Renal cortical epithelial cell (primary cell): Measurements from ENCODE around the gene DIP2C. TPM values are rescaled to one million over a fixed set of nuclear protein-coding genes. Genes with fewer than 3 reads are reported as not detected.
"Not testable (repeated sequence)": the region's sequence is repeated elsewhere in the genome, so short reads cannot be mapped to it uniquely, and the experiment has no call there.

Experiments
- DNase-seq: peaks from one replicate; pipeline ENCODE4 v3.0.0-alpha.2; 2011; ENCODE audit warnings: low read depth
- total RNA-seq: library from RNA; depleted of rRNA; stranded (reverse); fragments of >200 nt; gene quantifications from 2 replicates; pipeline ENCODE4 v1.2.3, GENCODE V29; 2014

Gene DIP2C
- total RNA-seq, 1 donor from 2014 or later = 14.4 TPM

DNA sequence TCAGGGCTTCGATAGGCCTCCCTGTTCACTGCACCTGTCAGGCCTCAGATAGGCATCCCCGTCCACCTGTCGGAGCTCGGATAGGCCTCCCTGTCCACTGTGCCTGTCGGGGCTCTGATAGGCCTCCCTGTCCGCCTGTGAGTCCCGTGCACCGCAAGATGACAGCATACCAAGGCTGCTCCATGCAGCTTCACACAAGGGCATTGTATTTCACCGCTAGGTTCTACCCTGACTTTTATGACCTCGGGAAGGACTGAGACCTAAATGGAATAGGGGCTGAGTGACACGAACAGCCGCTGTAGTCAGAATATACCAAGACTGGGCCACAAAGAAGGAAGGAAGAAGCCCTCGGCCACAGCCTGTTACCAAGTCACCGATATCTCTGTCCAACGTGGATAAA, 271.2 kb downstream of the DIP2C start:
- DNase-seq = no peak

DNA sequence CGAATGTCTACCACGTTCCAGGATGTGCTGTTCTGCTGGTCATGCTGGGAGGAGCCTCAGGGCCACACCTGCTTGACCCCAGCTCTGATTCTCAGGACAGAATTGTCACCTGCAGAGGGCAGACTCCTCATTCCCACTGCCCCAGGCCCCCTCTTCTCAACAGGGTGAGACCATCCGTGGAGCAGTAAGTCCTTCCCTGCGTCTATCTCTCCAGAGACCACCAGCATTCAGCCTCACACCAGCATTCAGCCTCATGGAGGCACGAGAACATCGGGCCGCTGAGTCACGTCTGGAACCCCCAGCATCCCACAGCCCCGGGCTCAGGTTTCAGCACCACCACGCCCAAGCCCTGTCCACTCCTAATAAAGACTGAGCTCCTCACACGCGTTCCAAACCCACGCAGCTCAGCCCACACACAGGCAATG, 273.4 kb downstream of the DIP2C start:
- no peak for DNase-seq

DNA sequence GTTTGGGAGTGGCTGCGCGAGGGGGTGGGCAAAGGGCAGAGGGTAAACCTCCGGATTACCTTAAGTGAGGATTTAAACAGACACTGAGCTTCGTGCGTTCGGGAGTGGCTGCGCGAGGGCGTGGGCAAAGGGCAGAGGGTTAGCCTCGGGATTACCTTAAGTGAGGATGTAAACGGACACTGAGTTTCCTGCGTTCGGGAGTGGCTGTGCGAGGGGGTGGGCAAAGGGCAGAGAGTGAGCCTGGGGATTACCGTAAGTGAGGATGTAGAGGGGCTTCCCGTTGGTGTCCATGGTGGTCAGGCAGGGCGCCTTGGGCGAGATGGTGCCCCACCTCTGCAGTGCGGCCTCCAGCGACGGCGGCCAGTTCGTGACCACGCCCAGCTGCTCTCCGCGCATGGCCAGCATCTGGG, 275.8 kb downstream of the DIP2C start:
- no peak for DNase-seq

DNA sequence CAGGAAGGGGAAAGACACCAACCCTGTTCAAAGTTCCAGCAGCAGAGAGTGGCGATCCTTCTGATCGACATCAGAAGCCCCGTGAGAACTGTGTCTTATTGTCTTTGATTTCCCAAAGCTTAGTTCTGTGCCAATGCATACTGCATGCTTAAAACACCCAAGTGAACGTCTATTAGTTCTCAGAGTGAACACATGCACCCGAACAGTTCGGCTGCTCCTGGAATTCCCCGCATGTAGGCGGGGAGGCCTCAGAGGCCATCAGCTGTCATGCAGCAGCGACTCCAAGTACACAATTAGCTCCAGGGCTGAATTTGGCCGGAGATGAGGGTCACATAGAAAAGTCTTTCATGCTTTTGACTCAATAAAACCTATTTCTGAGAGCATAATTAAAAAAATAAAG, 277.4 kb downstream of the DIP2C start:
- DNase-seq = peak; percentile 16

DNA sequence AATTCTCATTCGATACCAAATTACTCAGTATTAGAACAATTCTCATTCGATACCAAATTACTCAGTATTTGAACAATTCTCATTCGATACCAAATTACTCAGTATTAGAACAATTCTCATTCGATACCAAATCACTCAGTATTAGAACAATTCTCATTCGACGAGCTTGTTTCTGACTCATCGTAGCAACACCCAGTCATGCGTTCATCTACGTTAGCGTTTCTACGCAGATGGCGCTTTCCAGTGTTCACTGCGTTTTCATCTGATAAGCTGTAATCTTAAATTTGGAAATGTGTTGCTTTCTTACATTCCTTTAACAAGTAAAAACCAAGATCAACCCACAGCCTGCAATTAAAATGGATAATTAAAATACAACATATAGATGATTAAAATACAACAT, 277.9 kb downstream of the DIP2C start:
- DNase-seq = no peak

DNA sequence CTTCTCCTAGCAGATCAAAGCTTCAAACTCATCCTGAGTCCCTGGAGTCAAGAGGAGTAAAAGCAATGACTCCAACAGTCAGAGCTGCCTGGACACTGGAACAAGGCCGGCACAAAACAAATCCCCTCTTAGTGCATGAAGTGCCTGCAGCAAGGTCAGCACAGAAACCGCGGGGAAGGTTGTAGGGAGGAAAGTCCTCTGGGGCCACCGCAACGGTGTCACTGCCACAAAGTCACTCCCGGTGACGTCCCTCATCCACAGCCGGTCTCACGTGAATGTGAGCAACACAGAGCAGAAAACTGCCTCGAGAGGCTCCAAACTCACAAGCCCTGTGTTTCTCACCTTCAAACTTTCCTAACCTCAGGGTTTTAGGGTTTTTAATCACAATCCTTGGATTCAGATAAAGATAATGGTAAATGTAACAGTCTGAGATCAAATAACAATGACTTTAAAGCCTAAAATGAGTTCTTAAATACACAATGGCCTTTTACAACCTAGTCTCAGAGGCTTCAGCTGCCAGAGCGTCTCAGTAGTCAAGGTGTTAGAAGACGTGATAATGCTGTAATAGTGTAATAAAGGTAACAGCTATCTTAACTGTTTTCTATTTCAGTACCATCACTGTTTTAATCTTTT, 279.9 kb downstream of the DIP2C start:
- no peak for DNase-seq

DNA sequence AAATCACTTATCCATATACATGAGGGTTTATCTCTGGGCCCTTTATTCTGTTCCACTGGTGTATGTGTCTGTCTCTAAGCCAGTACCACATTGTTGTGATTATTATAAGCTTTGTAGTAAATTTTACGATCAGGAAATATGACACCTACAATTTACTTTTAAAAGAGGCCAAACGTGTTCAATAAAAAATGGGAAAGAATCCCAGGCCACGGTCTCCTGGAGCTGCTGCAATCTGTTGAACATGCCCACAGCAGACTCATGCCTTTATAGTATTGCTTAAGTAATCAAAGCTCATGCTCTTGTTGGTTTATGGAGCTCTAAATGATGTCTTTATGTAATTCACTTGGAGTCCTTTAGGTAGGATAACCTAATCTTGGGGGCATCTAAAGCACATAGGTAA, 281.2 kb downstream of the DIP2C start:
- DNase-seq = no peak

DNA sequence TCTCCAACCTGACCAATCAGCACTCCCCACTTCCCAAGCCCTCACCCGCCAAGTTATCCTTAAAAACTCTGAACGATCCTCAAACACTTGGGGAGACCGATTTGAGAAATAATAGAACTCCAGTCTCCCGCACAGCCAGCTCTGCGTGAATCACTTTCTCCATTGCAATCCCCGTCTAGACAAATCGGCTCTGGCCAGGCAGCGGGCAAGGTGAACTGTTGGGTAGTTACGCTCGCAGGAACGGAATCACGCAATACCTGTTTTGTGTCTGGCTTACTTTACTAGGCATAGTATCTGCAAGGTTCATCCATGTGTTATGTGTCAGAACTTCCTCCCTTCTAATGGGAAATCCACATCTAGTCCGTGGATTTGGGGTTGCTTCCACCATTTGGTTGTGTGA, 282.5 kb downstream of the DIP2C start:
- DNase-seq = no peak

DNA sequence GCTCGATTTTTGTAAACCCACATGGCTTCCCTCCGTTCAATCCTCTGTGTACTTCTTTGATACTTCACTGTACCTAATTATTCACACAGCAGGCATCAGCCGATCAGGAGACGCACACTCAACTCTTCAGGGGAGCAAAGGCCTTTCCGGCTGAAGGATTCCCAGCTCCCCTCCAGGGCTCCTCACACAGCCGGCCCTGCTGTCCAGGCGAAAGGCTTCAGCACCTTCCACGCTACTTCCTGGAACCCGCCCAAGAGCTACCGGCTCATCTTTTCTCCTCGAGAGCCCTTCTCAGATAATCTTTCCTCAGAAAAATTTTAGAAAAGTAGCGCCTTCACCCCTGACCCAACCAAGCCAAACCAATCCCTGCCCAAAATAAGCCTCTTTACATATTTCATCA, 283.8 kb downstream of the DIP2C start:
- no peak for DNase-seq

DNA sequence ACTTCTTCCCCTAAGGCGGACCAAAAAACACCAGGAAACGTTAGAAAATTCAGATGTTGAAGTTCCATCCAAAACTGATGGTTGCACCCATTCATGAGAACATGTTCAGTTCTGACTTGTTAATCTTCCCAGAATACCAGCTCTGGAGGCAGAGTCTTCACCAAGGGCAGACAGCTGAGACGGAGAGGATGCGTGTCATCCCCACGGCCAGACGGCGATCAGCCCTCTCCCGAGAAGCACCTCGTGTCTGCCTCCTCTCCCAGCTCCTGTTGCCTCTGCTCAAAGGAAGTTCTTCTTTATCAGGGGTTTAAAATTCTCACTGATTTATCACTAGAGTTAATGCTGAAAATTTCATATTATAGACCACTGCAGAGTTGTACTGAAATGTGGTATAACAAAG, 284.5 kb downstream of the DIP2C start:
- DNase-seq = no peak

DNA sequence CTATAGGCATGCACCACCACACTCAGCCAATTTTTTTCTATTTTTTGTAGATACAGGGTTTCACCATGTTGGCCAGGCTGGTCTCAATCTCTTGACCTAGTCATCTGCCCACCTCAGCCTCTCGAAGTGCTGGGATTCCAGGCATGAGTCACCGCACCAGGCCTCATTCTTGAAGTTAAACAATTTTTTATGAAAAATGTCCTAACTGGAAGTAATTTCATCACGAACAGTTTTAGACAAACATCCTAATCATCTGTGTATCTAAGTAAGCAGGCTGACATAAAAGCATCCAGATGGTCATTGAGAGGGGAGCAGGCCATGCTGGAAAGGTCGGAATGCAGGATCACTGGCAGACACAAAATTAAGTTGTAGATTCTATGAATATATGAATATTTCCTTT, 285.1 kb downstream of the DIP2C start:
- DNase-seq = no peak

DNA sequence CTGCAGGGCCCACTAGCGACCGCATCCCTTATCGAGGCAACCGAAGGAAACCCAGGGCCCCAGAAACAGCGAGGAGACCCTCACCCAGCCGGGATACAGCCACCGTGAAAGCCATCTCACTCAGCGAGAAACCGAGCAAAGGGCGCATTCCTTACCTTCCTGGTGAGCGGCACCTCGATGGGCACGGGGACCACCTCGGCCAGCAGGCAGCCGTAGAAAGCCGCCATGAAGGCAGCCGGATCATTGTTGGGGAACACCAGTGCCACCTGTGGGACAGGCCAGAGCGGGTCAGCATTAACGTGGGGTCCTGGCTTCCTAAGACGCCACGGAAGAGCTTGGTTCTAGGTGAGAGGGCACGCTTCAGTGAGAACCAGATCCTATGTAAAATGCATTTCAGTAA, 290.5 kb downstream of the DIP2C start:
- no peak for DNase-seq

DNA sequence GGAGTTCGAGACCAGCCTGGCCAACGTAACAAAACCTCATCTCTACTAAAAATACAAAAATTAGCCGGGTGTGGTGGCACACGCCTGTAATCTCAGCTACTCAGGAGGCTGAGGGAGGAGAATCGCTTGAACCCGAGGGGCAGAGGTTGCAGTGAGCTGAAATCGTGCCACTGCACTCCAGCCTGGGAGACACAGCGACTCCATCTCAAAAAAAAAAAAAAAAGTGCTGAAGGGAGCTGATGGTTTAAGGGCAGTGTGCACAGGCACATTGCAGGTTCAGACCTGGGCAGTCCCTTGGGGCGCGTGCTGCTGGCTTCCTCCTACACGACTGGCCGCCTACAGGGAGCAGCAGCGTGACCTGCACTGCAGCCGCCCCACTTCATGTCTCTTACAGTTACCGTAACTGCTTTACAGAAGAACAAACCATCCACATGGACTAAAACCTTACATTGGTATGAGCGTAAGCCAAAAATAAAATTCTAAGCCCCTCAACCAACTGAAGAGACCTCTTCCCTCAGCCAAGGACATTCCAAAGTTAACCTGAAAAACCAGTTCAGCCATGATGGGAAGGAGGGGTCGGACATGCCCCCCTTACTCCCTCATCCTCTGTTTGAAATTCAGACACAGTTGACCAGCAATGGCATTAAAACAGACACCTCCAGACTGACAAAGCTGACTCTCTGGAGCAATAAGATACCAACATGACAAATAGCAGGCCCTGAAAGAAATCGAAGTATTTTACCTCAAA, 292.0 kb downstream of the DIP2C start:
- no peak for DNase-seq

DNA sequence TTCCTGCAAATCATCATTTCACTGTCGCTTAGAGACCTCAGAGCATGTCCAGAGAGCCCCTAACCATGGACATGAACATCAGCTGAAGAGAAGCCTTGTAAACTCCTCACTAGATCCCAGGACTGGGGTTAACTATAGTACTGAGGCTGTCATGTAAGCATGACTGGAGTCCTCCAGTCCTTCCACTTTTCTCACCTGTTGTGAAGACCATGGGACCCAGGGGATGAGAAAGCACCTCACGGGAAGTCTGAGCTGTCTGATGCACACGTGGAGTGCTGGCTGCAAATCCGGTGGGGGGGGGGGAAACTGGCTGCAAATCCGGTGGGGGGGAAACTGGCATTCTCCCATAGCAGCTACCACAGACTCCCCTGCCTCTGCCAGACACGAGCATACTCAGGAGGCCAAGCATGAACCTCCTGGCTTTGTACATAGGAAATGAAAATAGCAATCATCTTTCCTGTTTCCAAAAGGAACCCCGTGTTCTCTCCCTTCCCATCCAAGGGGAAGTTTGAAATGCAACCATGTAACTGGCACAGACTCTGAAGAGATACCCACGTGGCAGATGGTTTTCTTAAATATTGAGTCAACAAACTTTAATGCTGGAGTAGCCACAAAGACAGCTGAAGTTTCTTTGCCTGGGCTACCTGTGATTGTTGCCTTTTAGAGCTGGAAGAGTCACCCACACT, 292.8 kb downstream of the DIP2C start:
- no peak for DNase-seq

DNA sequence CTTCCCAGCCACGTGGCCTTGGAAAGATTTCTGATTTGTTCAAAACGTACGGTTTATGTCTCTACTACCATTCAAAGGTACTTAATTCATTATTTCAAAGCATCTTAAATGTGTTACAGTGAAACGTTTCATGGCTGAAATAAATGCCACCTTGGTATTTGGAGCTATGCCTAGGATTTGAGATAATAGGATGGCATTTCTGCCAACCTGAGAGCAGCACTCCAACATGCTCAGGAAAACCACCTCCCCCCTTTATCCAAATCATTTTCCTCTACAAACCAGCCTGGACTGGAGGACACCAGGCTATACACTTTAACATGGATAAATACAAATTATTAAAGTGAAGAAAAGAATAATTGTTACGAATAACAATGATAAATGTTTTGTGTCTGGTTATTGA, 293.4 kb downstream of the DIP2C start:
- DNase-seq = no peak

DNA sequence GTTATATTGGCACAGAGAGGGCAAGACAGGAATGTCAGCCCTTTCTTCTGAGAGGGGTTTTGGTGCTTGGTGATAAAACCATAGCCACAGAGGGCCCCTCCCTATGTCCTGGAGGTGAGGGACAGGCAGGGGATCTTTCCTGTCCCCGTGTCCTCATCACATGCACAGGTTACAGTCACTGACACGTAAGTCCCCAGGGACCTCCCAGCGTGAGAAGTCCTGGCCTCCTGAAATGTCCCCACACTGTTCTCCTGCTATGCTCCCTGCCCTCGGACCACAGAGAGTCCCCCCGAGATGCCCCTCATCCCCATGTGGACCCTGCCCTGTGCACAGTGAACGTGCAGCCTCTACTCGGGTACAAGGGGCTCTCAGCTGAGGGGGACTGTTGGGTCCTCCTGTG, 293.8 kb downstream of the DIP2C start:
- DNase-seq = no peak

DNA sequence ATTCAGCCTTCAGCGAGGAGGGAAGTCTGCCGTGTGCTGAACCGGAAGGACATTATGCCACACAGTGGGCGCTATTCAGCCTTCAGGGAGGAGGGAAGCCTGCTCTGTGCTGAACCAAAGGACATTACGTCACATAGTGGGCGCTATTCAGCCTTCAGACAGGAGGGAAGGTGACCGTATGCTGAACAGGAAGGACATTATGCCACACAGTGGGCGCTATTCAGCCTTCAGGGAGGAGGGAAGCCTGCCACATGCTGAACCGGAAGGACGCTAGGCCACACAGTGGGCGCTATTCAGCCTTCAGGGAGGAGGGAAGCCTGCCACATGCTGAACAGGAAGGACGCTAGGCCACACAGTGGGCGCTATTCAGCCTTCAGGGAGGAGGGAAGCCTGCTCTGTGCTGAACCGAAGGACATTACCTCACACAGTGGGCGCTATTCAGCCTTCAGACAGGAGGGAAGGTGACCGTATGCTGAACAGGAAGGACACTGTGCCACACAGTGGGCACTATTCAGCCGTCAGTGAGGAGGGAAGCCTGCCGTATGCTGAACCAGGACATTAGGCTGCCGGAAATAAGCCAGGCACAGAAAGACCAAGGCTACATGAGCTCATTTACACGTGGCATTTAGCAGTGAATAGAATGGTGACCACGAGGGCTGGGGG, 294.9 kb downstream of the DIP2C start:
- not testable (repeated sequence) for DNase-seq

DNA sequence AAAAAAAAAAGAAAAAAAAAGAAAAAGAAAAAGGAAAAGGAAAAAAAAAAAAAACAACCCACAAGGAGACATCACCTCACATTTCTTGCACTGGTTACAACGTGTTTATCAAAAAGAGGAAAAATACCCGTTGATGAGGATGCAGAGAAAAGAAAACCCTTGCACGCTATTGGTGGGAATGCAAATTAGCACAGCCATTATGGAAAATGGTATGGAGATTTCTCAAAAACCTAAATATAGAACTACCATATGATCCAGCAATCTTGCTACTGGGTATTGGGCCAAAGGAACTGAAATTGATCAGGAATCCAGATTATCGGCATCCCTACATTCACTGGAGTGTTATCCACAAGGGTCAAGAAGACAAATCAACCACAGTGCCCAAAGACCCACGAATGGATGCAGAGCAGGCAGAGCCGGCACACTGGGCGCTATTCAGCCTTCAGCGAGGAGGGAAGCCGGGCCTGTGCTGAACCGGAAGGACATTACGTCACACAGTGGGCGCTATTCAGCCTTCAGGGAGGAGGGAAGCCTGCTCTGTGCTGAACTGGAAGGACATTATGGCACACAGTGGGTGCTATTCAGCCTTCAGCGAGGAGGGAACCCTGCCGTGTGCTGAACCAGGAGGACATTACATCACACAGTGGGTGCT, 295.6 kb downstream of the DIP2C start:
- DNase-seq = no peak

DNA sequence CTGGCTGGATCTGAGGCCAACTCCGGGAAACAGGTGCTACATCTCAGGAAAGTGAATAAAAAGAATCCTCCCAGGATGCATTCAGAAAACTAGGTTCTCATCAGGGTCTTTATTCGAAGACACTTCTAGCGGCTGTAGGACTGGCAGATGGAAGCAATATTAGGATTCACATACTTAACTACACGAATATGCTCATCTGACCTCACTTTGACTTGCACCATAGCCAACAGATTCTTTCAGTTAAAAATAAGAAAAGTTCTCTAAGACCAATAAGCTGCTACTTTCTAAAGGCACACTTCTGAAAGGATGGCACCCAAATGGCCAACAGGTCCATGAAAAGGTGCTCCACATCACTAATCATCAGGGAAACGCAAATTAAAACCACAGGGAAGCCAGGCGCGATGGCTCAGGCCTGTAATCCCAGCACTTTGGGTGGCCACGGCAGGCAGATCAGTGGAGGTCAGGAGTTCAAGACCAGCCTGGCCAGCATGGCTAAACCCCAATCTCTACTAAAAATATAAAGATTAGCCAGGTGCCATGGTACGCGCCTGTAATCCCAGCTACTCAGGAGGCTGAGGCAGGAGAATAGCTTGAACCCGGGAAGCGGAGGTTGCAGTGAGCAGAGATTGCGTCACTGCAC, 296.2 kb downstream of the DIP2C start:
- no peak for DNase-seq

DNA sequence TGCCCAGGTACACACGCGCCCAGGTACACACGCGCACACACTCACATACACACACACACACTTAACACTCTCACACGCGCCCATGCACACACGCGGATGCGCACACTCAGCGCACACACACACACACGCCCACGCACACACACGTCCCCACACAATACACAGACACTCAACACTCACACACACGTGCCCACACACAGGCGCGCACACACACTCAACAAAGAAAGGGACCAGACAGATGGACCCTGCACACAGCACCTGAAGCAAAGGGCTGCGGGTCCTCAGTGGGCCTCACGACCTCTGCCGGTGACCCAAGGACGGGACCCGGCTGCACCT, 296.8 kb downstream of the DIP2C start:
- DNase-seq = no peak

DNA sequence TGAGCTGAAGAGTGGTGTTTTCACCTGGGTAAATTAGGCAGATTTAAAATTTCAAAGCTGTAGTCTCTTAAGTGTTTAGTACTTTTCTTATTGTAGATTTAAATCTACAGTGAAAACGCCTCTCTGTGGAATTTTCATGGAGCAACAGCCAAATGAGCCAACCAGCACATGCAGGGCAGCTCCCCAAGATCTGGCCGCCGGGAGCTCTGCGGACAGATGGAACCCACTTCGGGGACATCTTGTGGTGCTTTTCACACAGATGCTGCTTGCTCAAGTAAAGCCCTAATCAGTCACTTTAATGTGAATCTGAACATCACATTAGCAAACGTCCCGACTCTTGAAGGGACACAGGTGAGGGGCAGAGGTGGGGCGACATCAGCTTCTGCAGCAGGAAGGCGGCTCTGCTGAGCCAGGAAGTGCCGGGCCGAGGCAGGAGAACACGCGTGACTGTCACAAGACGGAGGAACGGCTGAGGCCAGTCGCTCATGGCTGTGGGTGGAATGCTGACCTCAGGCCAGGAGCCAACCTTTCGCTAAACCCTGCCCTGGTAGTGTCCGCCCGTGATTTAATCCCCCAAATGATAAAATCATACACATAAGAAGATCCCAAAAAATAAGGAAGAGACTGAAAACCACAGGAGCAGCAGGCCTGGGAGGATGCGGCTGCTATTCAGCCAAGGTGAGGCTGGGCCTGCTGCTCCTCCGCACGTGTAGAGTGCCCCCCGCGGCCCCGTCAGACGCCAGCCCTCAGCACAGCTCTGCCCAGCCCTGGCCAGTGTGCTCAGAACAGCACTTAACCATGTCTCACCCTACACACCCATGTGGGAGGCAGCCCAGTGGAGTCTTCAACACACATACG, 297.4 kb downstream of the DIP2C start:
- no peak for DNase-seq
